Peyer's patch (tissue), 4 donors: Measurements from ENCODE around the gene ENO4. TPM values are rescaled to one million over a fixed set of nuclear protein-coding genes. Genes with fewer than 3 reads are reported as not detected.

ENCODE experiments used
- DNase-seq, 3 donors: peaks; one replicate each; pipeline ENCODE4 v3.0.0-alpha.2; 2017 to 2019
- H3K27ac ChIP-seq, 4 donors: fragments of 200-600 bp; sonication (generic); one replicate each; pipeline ENCODE4 v1.5.1; 2016 to 2019
- H3K27me3 ChIP-seq, 2 donors: fragments of 200-600 bp; sonication (generic); one replicate each; pipeline ENCODE4 v1.5.1; 2019
- H3K36me3 ChIP-seq, 3 donors: fragments of 200-600 bp; sonication (generic); one replicate each; pipeline ENCODE4 v1.5.1; 2016 to 2019
- H3K4me1 ChIP-seq, 4 donors: fragments of 200-600 bp; sonication (generic); one replicate each; pipeline ENCODE4 v1.5.1; 2016 to 2019
- H3K4me3 ChIP-seq, 4 donors: fragments of 200-600 bp; sonication (generic); 1 replicate in 3 of 4; 2 replicates in 1 of 4; pipeline ENCODE4 v1.5.1; 2016 to 2019; ENCODE audit warnings: mild to moderate bottlenecking in 1 of 4
- H3K9me3 ChIP-seq, 4 donors: fragments of 200-600 bp; sonication (generic); one replicate each; pipeline ENCODE4 v1.5.1; 2016 to 2019; ENCODE audit warnings: mild to moderate bottlenecking in 1 of 4
- CTCF ChIP-seq, 6 experiments: fragments of 450-650 bp in 4 of 6; fragments of 200-600 bp in 2 of 6; sonication (generic) in 1 of 6; IDR thresholded peaks; one replicate each; pipeline ENCODE4 v1.5.1; 2017 to 2019; ENCODE audit warnings: antibody characterized with exemption in 6 of 6, mild to moderate bottlenecking in 3 of 6, moderate library complexity in 1 of 6
- POLR2A ChIP-seq, 2 donors: fragments of 450-650 bp; IDR thresholded peaks; one replicate each; pipeline ENCODE4 v1.5.1; 2017; ENCODE audit warnings: antibody characterized with exemption in 2 of 2, mild to moderate bottlenecking in 2 of 2, moderate library complexity in 2 of 2
- total RNA-seq, 4 donors: library from RNA; depleted of rRNA; stranded (reverse); fragments of >200 nt; gene quantifications; one replicate each; pipeline ENCODE4 v1.1.0, GENCODE V29; 2016

Gene ENO4
- total RNA-seq, 4 donors from 2014 or later = not detected

GRCh38 chr10:116825901-116826300 lies 23.4 kb upstream of the ENO4 start:
- Histone ChIP-seq H3K9me3 (no peaks in the 10 kb centered on the region), H3K27ac (no peak overlapping the region)

GRCh38 chr10:116826803-116827202 lies 22.5 kb upstream of the ENO4 start:
- Histone ChIP-seq H3K27me3 (no peaks in the 10 kb centered on the region), H3K27ac (no peak overlapping the region), H3K4me3 (no peak overlapping the region), H3K36me3 (no peaks in the 10 kb centered on the region), H3K9me3 (no peaks in the 10 kb centered on the region), H3K4me1 (no peaks in the 10 kb centered on the region)
- TF ChIP-seq CTCF (IDR thresholded peaks at IDR 0.05) (no peak), POLR2A (IDR thresholded peaks at IDR 0.05) (no peak)
- no peak for DNase-seq

More at GRCh38 chr10:116825901-116826300, 23.4 kb upstream of the ENO4 start:
- H3K4me3 ChIP-seq = no peak overlapping the region
- no peaks in the 10 kb centered on the region for H3K27me3 ChIP-seq
- TF ChIP-seq POLR2A (IDR thresholded peaks at IDR 0.05) (no peak), CTCF (IDR thresholded peaks at IDR 0.05) (no peak)
- DNase-seq = no peak
- H3K4me1 ChIP-seq = no peaks in the 10 kb centered on the region
- no peaks in the 10 kb centered on the region for H3K36me3 ChIP-seq

- Histone ChIP-seq H3K4me3 (no peak overlapping the region), H3K36me3 (no peaks in the 10 kb centered on the region), H3K27ac (no peak overlapping the region), H3K9me3 (no peaks in the 10 kb centered on the region), H3K4me1 (no peaks in the 10 kb centered on the region), H3K27me3 (no peaks in the 10 kb centered on the region)
- DNase-seq = no peak
- no peak for TF ChIP-seq CTCF (IDR thresholded peaks at IDR 0.05)
- no peak for TF ChIP-seq POLR2A (IDR thresholded peaks at IDR 0.05)
Observed at GRCh38 chr10:116827214-116827671, 22.1 kb upstream of the ENO4 start.

GRCh38 chr10:116828116-116828515 lies 21.2 kb upstream of the ENO4 start:
- no peaks in the 10 kb centered on the region for H3K36me3 ChIP-seq
- H3K27me3 ChIP-seq = no peaks in the 10 kb centered on the region
- no peak overlapping the region for H3K27ac ChIP-seq
- no peaks in the 10 kb centered on the region for H3K9me3 ChIP-seq
- no peak overlapping the region for H3K4me3 ChIP-seq
- DNase-seq = no peak
- no peak for TF ChIP-seq POLR2A (IDR thresholded peaks at IDR 0.05)
- TF ChIP-seq CTCF (IDR thresholded peaks at IDR 0.05) = no peak
- H3K4me1 ChIP-seq = no peaks in the 10 kb centered on the region

GRCh38 chr10:116829711-116830110 lies 19.6 kb upstream of the ENO4 start:
- Histone ChIP-seq H3K36me3 (no peaks in the 10 kb centered on the region), H3K4me1 (no peaks in the 10 kb centered on the region), H3K27me3 (no peaks in the 10 kb centered on the region), H3K9me3 (no peaks in the 10 kb centered on the region), H3K4me3 (no peak overlapping the region), H3K27ac (no peak overlapping the region)
- no peak for TF ChIP-seq POLR2A (IDR thresholded peaks at IDR 0.05)
- no peak for TF ChIP-seq CTCF (IDR thresholded peaks at IDR 0.05)
- no peak for DNase-seq

GRCh38 chr10:116831086-116831485 lies 18.2 kb upstream of the ENO4 start:
- TF ChIP-seq CTCF (IDR thresholded peaks at IDR 0.05) (no peak), POLR2A (IDR thresholded peaks at IDR 0.05) (no peak)
- no peaks in the 10 kb centered on the region for H3K36me3 ChIP-seq
- no peaks in the 10 kb centered on the region for H3K4me1 ChIP-seq
- no peaks in the 10 kb centered on the region for H3K9me3 ChIP-seq
- H3K27ac ChIP-seq = no peak overlapping the region
- H3K27me3 ChIP-seq = no peaks in the 10 kb centered on the region
- no peak for DNase-seq
- no peak overlapping the region for H3K4me3 ChIP-seq
